ENCODE results near the gene PERCC1. TPM values are rescaled to one million over a fixed set of nuclear protein-coding genes. Genes with fewer than 3 reads are reported as not detected.

The PERCC1 gene
- total RNA-seq, 1 donor from 2014 or later, result 3.1 TPM

DNA sequence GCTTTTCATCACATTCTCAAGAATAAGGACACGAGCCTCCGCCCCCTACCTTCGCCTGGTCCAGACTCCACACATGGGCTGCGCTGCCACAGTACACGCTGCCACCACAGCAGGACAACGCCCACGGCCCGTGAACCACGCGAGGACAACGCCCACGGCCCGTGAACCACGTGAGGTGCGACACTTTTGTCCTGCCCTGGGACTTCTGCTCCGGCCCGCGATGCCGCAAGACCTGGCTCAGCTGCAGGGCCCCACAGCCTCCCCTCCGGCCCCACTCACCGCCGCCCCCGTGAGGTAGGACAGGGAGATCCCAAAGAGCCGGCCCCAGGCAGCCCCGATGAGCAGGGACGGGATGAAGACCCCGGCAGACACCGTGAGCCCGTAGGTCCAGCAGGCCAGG lies 19.3 kb downstream of the PERCC1 start:
- no peak for DNase-seq (ENCODE audit: low spot score)

DNA sequence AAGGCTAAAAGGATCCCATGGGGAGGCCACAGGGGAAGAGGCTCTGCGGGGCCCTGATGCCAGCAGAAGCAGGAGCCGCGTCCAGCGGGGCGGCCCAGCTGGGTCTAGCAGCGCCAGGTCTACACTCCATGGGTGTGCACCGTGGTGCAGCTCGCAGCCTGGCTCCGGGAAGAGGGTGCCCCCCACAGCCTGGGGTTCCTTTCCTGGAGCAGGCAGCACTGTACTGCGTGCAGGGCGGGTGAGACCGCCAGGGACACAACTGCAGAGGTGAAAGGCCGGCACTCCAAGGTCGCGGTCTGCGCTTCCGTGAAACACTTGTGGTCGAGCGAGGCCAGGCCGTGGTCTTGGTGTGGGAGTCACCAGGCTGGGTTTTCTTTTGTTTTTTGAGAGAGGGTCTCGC lies 20.0 kb downstream of the PERCC1 start:
- DNase-seq (ENCODE audit: low spot score), result no peak

GRCh38 chr16:1451702-1452392 lies 21.0 kb downstream of the PERCC1 start:
- no peak for DNase-seq (ENCODE audit: low spot score)

- DNase-seq (ENCODE audit: low spot score), result no peak
Observed at GRCh38 chr16:1452530-1452929, 21.7 kb downstream of the PERCC1 start.

DNA sequence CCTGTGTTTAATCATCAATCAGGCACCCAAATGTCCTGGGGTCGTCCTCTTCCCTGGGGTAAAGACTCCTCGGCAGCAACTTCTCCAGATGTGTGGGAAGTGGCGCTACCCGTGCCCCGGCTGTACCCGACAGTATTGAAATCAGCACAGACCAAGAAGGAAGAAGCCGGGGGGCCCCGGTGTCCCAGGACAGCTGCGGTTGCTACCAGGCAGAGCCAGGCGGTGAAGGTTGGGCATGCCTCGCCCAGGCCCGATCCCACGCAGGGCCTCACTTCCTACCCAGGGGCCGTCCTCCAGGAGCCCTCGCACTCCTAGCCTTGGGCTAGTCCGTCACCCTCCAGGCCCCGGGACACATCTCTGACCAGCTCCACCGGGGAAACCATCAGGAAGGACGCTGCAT lies 22.4 kb downstream of the PERCC1 start:
- DNase-seq (ENCODE audit: low spot score), result no peak

GRCh38 chr16:1454561-1454960 lies 23.7 kb downstream of the PERCC1 start:
- no peak for DNase-seq (ENCODE audit: low spot score)

DNA sequence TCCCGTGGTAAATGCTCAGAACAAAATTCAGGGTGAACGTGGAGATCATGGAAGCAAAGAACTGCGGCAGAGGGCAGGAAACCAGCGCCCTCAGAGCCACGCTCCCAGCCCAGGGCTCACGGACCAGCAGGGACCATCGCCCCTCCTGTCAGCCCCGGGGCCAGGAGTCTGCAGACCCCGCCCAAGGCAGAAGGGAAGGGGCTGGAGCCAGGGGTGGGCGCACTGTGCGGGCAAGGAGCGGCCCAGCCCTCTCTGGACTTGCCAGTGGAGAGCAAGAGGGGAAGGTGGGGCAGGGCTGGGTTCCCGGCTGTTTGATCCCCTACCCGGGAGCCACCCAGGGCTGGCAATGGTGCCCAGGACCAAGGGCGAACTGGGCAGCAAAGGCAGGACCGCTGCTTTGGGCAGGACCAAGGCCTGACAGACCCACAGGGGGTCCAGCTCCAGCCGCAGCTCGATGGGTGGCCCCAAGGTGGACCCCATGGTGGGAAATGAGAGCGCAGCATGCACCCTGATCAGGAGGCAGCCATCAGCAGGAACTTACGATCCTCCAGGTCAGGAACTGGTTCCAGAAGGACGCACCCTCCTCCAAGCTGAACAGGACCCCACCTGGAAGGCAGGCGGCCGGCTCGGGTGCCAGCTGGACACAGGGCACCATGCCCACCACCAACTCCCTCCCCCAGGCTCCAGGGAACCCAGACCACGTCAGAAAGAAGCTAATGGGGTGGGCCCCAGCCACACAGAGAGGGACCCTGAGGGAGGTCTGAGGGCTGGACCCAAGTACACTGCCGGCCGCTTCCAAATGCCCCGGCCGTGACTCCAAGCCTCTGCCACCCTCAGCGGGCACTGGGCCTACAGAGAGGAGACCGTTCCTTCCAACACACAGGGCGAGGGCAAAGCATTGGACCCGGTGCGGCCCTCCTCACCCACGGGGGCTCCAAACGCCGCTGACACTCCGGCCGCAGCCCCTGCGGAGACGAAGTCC lies 24.6 kb downstream of the PERCC1 start:
- no peak for DNase-seq (ENCODE audit: low spot score)

DNA sequence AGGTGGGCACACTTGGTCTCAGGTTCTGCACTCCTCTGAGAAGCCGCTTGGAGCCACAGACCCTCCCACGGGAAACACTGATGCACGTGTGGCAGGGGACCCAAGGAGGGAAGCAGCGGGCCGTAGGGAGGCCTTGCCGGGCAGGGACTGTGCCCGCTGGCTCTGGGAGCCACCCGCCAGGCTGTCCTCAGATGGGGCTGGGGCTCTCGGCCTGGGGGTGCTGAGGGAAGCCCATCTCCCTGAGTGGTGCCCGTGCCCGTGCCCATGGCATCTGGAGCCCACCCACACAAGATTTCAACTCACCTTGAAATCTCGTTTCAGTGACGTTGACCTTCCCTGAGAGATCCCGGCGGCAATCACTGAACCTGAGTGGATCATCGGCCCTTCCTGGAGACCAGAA lies 26.1 kb downstream of the PERCC1 start:
- no peak for DNase-seq (ENCODE audit: low spot score)

GRCh38 chr16:1457489-1458245 lies 26.8 kb downstream of the PERCC1 start:
- DNase-seq (ENCODE audit: low spot score), result no peak

DNA sequence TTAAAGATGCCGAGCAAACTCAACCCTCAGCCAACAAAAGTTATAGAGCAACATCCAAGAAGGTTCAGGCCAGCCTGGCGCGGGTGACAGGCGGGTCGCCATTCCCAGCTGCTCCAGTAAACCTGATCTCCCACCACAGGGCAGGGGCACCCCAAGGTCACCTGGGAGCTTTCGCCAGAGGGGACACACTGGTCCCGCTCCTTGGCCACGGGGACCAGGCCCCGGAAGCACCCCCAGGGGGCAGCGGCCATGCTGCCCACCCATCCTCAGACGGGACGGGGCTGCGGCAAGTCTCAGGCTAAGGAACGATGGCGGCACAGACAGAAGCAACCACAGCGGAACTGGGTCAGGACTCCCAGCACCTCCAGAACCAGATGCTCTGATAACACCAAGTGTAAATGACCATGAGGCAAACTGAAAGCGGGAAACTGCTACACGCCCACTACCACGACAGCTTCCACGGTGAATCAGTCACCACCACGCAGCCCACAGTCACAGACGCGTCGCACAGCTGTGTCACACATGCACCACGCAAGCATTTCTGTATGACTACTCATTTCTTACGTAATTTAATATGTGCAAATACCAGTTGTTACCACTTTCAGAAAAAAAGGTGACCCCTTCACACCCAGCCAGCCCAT lies 27.6 kb downstream of the PERCC1 start:
- DNase-seq (ENCODE audit: low spot score), result no peak

- DNase-seq (ENCODE audit: low spot score), result no peak
Observed at GRCh38 chr16:1458977-1459341, 28.1 kb downstream of the PERCC1 start.

- DNase-seq (ENCODE audit: low spot score), result peak; percentile 11
Observed at GRCh38 chr16:1459967-1460366, 29.1 kb downstream of the PERCC1 start.

GRCh38 chr16:1460602-1461138 lies 29.8 kb downstream of the PERCC1 start:
- DNase-seq (ENCODE audit: low spot score), result no peak

DNA sequence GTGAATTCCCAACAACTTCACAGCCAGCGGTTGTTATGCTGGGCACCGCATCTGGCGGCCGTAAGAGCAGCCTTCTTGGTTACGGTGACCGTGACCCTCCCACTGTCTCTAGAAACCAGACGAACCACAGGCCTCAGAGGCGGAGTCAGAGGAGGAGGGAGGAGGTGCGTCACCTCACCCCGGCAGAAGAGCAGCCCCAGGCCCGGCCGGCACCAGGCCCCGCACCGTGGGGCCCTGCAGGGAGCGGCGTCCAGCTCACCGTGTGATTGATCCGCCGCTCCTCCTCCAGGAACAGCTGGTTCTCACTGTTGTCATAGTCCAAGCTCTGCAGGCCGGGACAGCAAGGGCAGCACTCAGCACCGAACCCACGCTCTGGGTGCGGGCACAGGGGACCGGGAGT lies 30.3 kb downstream of the PERCC1 start:
- peak; percentile 85 for DNase-seq (ENCODE audit: low spot score)

GRCh38 chr16:1464196-1464893 lies 33.5 kb downstream of the PERCC1 start:
- DNase-seq (ENCODE audit: low spot score), result no peak

- DNase-seq (ENCODE audit: low spot score), result no peak
Observed at GRCh38 chr16:1464894-1465566, 34.2 kb downstream of the PERCC1 start.

DNA sequence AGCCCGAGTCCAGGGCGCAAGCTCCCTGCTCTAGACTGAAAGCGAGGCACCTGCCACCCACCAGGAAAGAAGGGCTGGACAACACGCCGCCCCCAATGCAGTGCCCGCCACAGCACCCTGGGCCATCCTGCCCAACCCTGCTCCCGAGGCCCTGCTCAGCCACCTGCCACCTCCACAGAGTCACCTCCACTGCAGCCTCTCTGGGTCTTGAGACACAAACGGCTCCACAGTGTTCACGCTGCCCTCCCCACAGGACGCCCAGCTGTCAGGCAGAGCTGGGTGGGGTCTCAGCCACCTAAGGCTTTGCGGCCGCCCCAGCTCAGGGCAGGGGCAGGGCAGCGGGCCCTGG lies 34.7 kb downstream of the PERCC1 start:
- DNase-seq (ENCODE audit: low spot score), result no peak

DNA sequence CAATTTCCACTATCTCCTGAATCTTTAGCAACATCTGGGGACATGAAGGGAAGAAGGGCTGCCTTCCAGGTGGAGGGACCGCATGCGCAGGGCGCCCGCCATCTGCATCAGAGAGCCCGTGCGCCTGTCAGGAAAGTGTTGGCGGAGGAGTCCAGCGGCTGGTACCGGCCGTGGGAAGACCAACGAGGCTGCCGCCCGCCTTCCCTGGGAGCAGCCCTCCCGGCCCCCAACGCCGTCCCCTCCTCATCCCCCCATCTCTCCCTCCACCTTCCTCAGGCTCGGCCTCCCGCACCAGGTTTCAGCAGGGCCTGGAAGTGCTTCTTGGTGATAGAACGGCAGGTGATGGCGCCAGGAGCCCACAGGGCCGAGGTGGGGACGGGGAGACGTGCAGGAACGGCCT lies 35.2 kb downstream of the PERCC1 start:
- DNase-seq (ENCODE audit: low spot score), result no peak

GRCh38 chr16:1466968-1467521 lies 36.2 kb downstream of the PERCC1 start:
- DNase-seq (ENCODE audit: low spot score), result no peak

GRCh38 chr16:1468426-1468810 lies 37.5 kb downstream of the PERCC1 start:
- no peak for DNase-seq (ENCODE audit: low spot score)

All from umbilical cord (tissue), 2 donors.